Heart left ventricle (tissue), 16 donors: ENCODE data around the gene SCRT2. TPM values are rescaled to one million over a fixed set of nuclear protein-coding genes. Genes with fewer than 3 reads are reported as not detected.
A peak's percentile ranks its signal among the peaks of the same experiment; 100 is the strongest.
"Not testable (repeated sequence)": the region's sequence is repeated elsewhere in the genome, so short reads cannot be mapped to it uniquely, and the experiment has no call there.

ENCODE experiments used
- ATAC-seq, 4 donors: fragments of 200-7000 bp; cut with Tn5 transposase; one replicate each; pipeline ENCODE4 v1.9.1; 2020 to 2022; ENCODE audit warnings: moderate library complexity in 4 of 4, mild to moderate bottlenecking in 3 of 4, moderate number of reproducible peaks in 1 of 4
- DNase-seq, 5 donors: peaks; one replicate each; pipeline ENCODE4 v3.0.0-alpha.2; 2020
- H3K27ac ChIP-seq, 12 donors: fragments of 200-600 bp; sonication (generic) in 4 of 12; one replicate each; pipeline versions ENCODE4 v1.5.0 to v1.8.0; 2016 to 2022; ENCODE audit warnings: mild to moderate bottlenecking in 2 of 12
- H3K27me3 ChIP-seq, 9 donors: fragments of 200-600 bp; sonication (generic) in 2 of 9; one replicate each; pipeline versions ENCODE4 v1.5.1 to v1.8.0; 2016 to 2022; ENCODE audit warnings: mild to moderate bottlenecking in 3 of 9
- H3K36me3 ChIP-seq, 9 donors: fragments of 200-600 bp; sonication (generic) in 2 of 9; one replicate each; pipeline versions ENCODE4 v1.5.0 to v1.8.0; 2018 to 2022; ENCODE audit warnings: mild to moderate bottlenecking in 2 of 9
- H3K4me1 ChIP-seq, 12 donors: fragments of 200-600 bp; sonication (generic) in 4 of 12; one replicate each; pipeline versions ENCODE4 v1.5.0 to v1.8.0; 2016 to 2022; ENCODE audit warnings: mild to moderate bottlenecking in 3 of 12
- H3K4me3 ChIP-seq, 12 donors: fragments of 200-600 bp; sonication (generic) in 4 of 12; one replicate each; pipeline versions ENCODE4 v1.5.0 to v1.8.0; 2017 to 2022; ENCODE audit warnings: mild to moderate bottlenecking in 9 of 12, moderate library complexity in 4 of 12
- H3K9me3 ChIP-seq, 12 donors: fragments of 200-600 bp; sonication (generic) in 4 of 12; one replicate each; pipeline versions ENCODE4 v1.5.0 to v1.8.0; 2016 to 2022; ENCODE audit warnings: mild to moderate bottlenecking in 1 of 12
- CTCF ChIP-seq, 12 donors: fragments of 200-600 bp; sonication (generic) in 4 of 12; IDR thresholded peaks; one replicate each; pipeline versions ENCODE4 v1.5.0 to v1.8.0; 2018 to 2022; ENCODE audit warnings: antibody characterized with exemption in 12 of 12, mild to moderate bottlenecking in 5 of 12
- POLR2A ChIP-seq, 2 donors: fragments of 450-650 bp; IDR thresholded peaks; one replicate each; pipeline ENCODE4 v1.6.1; 2017; ENCODE audit warnings: antibody characterized with exemption in 2 of 2, mild to moderate bottlenecking in 2 of 2, moderate library complexity in 2 of 2
- WGBS, 4 donors: extraction: QIAGEN DNeasy Blood & Tissue Kit in 2 of 4; methylation state at CpG; one replicate each; pipeline versions ENCODE4 v1.1.5 to v1.1.7; 2013 to 2018; 5-methylcytosine and 5-hydroxymethylcytosine counted together
- intact Hi-C, 10 donors: fragments of 100-400 bp; cut with DNase I; formaldehyde crosslinking; loops; one replicate each; pipeline versions ENCODE4 v1.11.1 to v1.14.2; 2022
- polyA plus RNA-seq, 2 donors: library from polyadenylated mRNA; stranded (reverse); fragments of 200-250 nt; gene quantifications; one replicate each; pipeline ENCODE4 v1.2.3, GENCODE V29; 2013
- total RNA-seq, 9 donors: library from RNA; depleted of rRNA in 2 of 9; stranded (reverse); fragments of >200 nt in 2 of 9; fragmentation: NEBNext Ultra II Directional in 3 of 9; extraction: Animal tissue kit (Norgen Biotek cat#: 25700) in 3 of 9; gene quantifications; one replicate each; pipeline versions ENCODE4 v1.1.0 to v1.2.4, GENCODE V29; 2016 to 2023
- donor health status: ischemic (EF 13 %, LVEDD 7.1; RV severe dilation, severe dysfunction).
- donor health status: healthy with polysubstance abuse.
- donor health status: DM: no; HTN: yes; CAD: no.
- donor health status: DM: no; HTN: no; CAD: no.
- donor health status: ischemic (EF 25% LVEDD 6.9; RV normal size, moderate dysfunction).
- donor health status: ischemic (EF 25% LVEDD 5.7; RV mildly dilated, moderate dysfunction).
- donor health status: healthy.
- donor health status: DM: yes; HTN: yes; CAD: no.
- donor health status: ischemic (EF 35%, LVEDD 5.7; RV mildly dilated, moderate dysfunction).
- donor health status: nonischemic (EF 11% LVEDD 7.7; RV severe dilation, severe dysfunction).
- donor health status: DM: yes; HTN: yes; CAD: no.
- donor health status: PGD.
- donor health status: ischemic (EF 29% LVEDD 5.4; RV normal size, mild dysfunction).
- donor health status: nonischemic (EF 23%, LVEDD 6.1; RV moderate dilation, normal function).

The SCRT2 gene
- total and polyA plus RNA-seq, 11 donors, result not detected

DNA sequence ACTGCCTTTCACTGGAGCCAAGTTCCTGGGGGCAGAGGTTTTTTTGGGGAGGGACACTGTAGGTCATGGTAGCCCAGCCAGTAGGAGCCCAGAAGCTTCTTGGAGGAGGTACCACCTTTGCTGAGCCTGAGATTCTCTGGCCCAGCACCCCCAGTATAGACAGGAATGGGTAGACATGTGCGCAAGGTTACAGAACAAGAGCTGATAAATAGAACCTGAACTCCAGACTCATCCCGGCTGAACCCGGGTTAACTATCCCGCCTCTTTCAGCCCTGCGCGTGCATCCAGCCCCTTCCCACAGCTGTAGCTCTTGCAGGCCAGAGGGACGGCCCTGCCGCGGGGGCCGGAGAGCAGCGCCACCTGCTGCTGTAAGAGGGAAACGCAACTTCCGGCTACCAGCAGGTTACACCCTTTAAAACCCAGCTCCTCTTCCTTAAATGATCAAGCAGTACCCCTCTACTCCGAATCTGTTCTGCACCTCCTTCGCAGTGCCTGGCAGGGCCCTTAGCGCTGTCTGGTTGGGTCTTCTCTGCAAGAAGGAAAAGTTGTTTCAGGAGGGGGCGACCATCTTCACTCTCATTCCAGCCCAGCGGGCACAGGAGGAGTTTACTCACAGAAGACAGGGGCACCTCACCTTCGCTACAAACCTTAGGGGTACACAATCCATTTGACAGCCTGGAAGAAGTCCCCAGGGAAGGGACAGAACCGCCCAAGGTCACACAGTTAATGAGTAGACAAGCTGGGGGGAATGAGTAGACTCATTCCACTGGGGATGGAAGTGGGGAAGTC lies 30.1 kb downstream of the SCRT2 start:
- DNase-seq (peak; percentile 68 to 89 (median 74)), ATAC-seq (peak; percentile 63 to 85 (median 77))
- H3K36me3 ChIP-seq, result peaks cover 5 to 40% (median 35%) of the 10 kb centered on the region in 9 donors
- H3K27me3 ChIP-seq, result peaks cover 0 to 4% (median 0%) of the 10 kb centered on the region in 9 donors
- peaks cover 0 to 7% (median 0%) of the 10 kb centered on the region in 12 donors for H3K9me3 ChIP-seq
- H3K4me1 ChIP-seq, result peaks cover 0 to 40% (median 18%) of the 10 kb centered on the region in 12 donors
- TF ChIP-seq POLR2A (IDR thresholded peaks at IDR 0.05) (no peak), CTCF (IDR thresholded peaks at IDR 0.05) (peak; percentile 93 to 98 (median 96))
- peak overlapping the region in 9 of 12 donors; percentile 15 to 65 (median 52) for H3K27ac ChIP-seq
- 14 to 16% (median 14%) methylated on average over 18 to 20 of the region's 20 CpGs for WGBS, 4 donors
- intact Hi-C loops, result loop anchor here (1.0 to 10.0 kb wide), 6 partner anchors 38 to 293 kb away; no protein-coding TSS in a partner anchor
- no peak overlapping the region for H3K4me3 ChIP-seq

GRCh38 chr20:644692-645317 lies 30.8 kb downstream of the SCRT2 start:
- H3K4me1 ChIP-seq, result peaks cover 0 to 33% (median 18%) of the 10 kb centered on the region in 12 donors
- intact Hi-C loops, result loop anchor here (1.0 to 10.0 kb wide), 7 partner anchors 38 to 293 kb away; no protein-coding TSS in a partner anchor
- H3K9me3 ChIP-seq, result peaks cover 0 to 7% (median 0%) of the 10 kb centered on the region in 12 donors
- H3K27me3 ChIP-seq, result peaks cover 0 to 4% (median 0%) of the 10 kb centered on the region in 9 donors
- TF ChIP-seq CTCF (IDR thresholded peaks at IDR 0.05) (no peak), POLR2A (IDR thresholded peaks at IDR 0.05) (no peak)
- H3K27ac ChIP-seq, result peak overlapping the region in 9 of 12 donors; percentile 15 to 65 (median 47)
- H3K36me3 ChIP-seq, result peaks cover 5 to 32% (median 30%) of the 10 kb centered on the region in 9 donors
- 78 to 83% (median 80%) methylated on average over 11 of the region's 11 CpGs for WGBS, 4 donors
- DNase-seq, result no peak
- ATAC-seq, result no peak
- no peak overlapping the region for H3K4me3 ChIP-seq

GRCh38 chr20:642398-643174 lies 33.0 kb downstream of the SCRT2 start:
- Histone ChIP-seq H3K4me1 (peaks cover 0 to 33% (median 18%) of the 10 kb centered on the region in 12 donors), H3K36me3 (peaks cover 3 to 10% (median 9%) of the 10 kb centered on the region in 9 donors), H3K27me3 (peaks cover 0 to 4% (median 0%) of the 10 kb centered on the region in 9 donors), H3K27ac (peak overlapping the region; percentile 15 to 85 (median 72)), H3K4me3 (peak overlapping the region; percentile 45 to 72 (median 60)), H3K9me3 (peaks cover 0 to 3% (median 0%) of the 10 kb centered on the region in 12 donors)
- DNase-seq, result peak; percentile 53 to 77 (median 68)
- intact Hi-C loops, result loop anchor here in 4 of 10 donors (5.0 to 10.0 kb wide), 3 partner anchors 35 to 288 kb away; no protein-coding TSS in a partner anchor
- ATAC-seq, result peak in 3 of 4 donors; percentile 25 to 63 (median 45)
- 5 to 28% (median 17%) methylated on average over 8 to 57 of the region's 57 CpGs for WGBS, 4 donors
- TF ChIP-seq POLR2A (IDR thresholded peaks at IDR 0.05), result no peak
- TF ChIP-seq CTCF (IDR thresholded peaks at IDR 0.05), result no peak

DNA sequence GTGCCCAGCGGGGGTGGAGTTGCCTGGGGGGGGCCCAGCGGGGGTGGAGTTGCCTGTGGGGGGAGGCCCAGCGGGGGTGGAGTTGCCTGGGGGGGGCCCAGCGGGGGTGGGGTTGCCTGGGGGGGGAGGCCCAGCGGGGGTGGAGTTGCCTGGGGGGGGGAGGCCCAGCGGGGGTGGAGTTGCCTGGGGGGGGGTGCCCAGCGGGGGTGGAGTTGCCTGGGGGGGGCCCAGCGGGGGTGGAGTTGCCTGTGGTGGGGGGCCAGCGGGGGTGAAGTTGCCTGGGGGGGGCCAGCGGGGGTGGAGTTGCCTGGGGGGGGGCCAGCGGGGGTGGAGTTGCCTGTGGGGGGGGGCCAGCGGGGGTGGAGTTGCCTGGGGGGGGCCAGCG lies 33.6 kb downstream of the SCRT2 start:
- H3K36me3 ChIP-seq, H3K27me3 ChIP-seq, ATAC-seq, H3K9me3 ChIP-seq, DNase-seq: not testable (repeated sequence)
- intact Hi-C loops, result loop anchor here in 4 of 10 donors (5.0 to 10.0 kb wide), 3 partner anchors 35 to 287 kb away; no protein-coding TSS in a partner anchor
- H3K4me1 ChIP-seq, result peaks cover 0 to 29% (median 18%) of the 10 kb centered on the region in 12 donors
- H3K27ac ChIP-seq, result peak overlapping the region in 8 of 12 donors; percentile 67 to 85 (median 76)
- 25 to 40% methylated on average over 4 to 5 of the region's 13 CpGs; no CpG with 5 or more reads in 2 of the 4 donors for WGBS, 4 donors
- H3K4me3 ChIP-seq, result peak overlapping the region; percentile 45 to 72 (median 60)
